ENCODE data around the gene GPR141.

Gene GPR141

GRCh38 chr7:37683246-37684120, at the start of gene GPR141:
Gene GPR141 (plus strand): TSS chr7:37683766. CDS start chr7:37740394, 56,628 bp downstream.
- in situ Hi-C loops (cut with MboI; ENCODE audit: low pct_unique_long_range_greater_than_20kb, low sequenced_read_pairs) = no loop called here
- peak; percentile 84 for DNase-seq

- DNase-seq = no peak
- in situ Hi-C loops (cut with MboI; ENCODE audit: low pct_unique_long_range_greater_than_20kb, low sequenced_read_pairs) = no loop called here
Measured at GRCh38 chr7:37635346-37635745, 48.2 kb upstream of the GPR141 start.

DNA sequence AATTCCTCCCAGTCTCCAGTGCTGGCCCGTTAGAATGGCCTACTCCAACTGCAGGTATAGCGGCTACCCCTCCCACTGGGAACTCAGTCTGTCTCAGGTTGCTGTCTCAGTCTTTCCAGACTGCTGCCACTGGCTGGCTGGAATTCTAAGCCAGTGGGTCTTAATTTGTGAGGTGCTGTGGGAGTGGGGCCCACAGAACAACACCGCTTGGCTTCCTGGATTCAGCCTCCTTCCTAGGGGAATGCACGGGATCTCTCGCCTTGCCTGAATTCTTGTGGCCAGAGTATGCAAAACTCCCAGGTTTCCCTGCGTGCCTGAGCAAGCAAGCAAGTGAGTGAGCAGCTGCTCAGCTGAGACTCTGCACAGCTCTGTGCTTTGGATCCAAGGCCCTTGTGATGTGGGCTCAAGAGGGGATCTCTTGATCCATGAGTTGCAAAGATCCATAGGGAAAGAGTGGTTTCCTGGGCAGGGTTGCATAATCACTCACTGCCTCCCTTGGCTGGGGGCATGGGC, 41.5 kb upstream of the GPR141 start:
- in situ Hi-C loops (cut with MboI; ENCODE audit: low pct_unique_long_range_greater_than_20kb, low sequenced_read_pairs) = no loop called here
- DNase-seq = no peak

DNA sequence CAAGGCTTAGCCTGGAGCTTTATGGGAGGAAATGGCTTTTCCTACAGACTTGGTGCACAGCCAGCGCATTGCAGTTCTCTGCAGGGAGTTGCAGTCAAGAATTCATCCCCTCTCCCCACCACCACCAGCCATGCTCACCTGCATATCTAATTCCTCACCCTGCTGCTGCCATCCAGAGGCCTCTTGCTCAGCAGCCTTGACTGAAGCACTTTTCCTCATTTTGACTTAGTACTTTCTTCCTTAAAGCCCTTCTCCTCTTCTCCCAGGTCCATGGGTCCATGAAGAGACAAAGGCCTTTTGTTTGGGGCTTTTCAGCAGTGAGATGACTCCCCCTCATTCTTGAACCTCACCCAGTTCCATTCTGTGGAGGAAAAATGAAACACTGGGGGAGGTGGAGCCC, 39.7 kb upstream of the GPR141 start:
- in situ Hi-C loops (cut with MboI; ENCODE audit: low pct_unique_long_range_greater_than_20kb, low sequenced_read_pairs) = no loop called here
- no peak for DNase-seq

DNA sequence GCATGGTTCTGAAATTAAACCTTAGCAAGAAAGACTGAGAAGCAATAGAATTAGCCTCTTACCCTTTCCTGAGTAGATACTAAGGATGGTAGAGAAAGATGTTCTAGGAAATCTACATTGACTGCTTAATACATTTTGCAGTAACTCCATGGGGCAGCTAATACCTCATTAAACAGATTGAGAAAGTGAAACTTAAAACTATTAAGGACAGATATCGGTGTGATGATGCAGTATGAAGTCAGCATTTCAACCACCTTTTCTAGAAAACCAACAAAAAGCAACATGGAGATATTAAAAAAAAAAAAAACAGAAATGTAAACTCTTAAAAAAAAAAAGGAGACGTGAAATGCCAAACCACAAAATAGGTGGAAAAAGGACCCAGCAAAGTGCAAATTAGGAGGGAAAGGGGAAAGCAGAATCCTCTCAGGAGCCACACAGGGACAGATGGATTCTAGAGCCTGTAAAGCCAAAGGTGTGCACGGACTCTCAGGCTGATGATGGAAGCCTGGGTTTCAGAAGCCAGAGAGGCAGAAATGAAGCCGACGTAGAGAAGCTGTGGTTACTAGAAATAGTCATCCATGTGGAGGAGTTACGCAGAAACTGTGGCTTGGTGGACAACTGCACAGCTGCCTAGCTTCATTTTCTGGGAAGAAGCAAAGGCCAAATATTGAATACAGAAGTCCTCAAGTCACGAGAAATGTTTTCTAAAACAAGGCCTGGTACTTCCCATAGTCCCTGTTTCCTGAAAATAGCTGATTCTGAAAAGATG, 38.1 kb upstream of the GPR141 start:
- in situ Hi-C loops (cut with MboI; ENCODE audit: low pct_unique_long_range_greater_than_20kb, low sequenced_read_pairs) = no loop called here
- peak; percentile 23 for DNase-seq

DNA sequence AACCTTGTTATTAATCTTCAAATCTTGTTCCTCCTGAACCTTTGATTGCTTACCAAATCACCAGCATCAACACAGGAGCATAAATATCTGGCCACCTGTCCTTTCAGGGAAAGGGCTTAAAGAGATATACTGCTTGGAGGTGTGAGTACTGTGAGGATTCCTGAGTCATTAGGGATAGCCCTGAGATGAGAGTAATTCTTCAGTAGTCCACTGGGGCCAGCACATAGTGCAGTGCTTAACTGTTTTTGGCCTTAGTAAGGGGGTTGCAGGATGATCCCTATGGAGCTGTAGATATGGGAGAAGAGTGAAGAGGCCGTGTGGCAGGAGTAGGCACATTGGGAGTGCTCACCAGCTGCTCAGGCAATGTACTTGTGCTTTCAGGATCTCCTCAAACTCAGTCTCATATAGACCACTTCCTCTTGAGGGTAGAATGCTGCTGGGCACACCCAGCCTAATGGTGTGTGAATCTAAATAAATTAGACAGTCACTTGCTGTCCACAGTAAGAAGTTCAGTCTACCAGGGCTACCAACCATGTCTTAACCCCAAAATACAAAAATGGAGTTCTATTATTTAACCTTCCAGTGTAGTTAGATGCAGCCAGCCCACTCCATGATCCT, 26.5 kb upstream of the GPR141 start:
- no peak for DNase-seq
- in situ Hi-C loops (cut with MboI; ENCODE audit: low pct_unique_long_range_greater_than_20kb, low sequenced_read_pairs) = no loop called here

DNA sequence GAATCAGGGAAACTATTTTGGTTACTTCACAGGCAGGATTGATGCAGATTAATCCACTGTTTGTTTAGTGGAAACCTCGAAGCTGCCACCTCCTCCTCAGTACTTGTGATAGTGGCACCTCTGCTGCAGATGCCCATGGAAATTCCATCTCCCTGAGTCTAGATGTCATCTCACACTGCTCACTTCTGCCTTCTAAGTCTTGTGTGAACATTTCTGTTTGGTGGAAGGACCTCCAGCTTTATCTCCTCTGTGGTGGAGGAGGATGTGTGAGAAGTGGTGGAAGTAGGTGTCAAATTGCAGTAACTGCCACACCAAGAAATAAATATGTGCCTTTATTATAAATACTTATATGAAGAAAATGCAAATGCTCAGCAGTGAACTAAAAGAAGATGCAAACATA, 25.8 kb upstream of the GPR141 start:
- in situ Hi-C loops (cut with MboI; ENCODE audit: low pct_unique_long_range_greater_than_20kb, low sequenced_read_pairs) = no loop called here
- no peak for DNase-seq

- no peak for DNase-seq
- in situ Hi-C loops (cut with MboI; ENCODE audit: low pct_unique_long_range_greater_than_20kb, low sequenced_read_pairs) = no loop called here
Measured at GRCh38 chr7:37659971-37660565, 23.5 kb upstream of the GPR141 start.

- DNase-seq = no peak
- in situ Hi-C loops (cut with MboI; ENCODE audit: low pct_unique_long_range_greater_than_20kb, low sequenced_read_pairs) = no loop called here
Measured at GRCh38 chr7:37660614-37661013, 23.0 kb upstream of the GPR141 start.

- DNase-seq = peak; percentile 81
- in situ Hi-C loops (cut with MboI; ENCODE audit: low pct_unique_long_range_greater_than_20kb, low sequenced_read_pairs) = no loop called here
Measured at GRCh38 chr7:37663693-37664092, 19.9 kb upstream of the GPR141 start.

GRCh38 chr7:37665352-37666022, 18.1 kb upstream of the GPR141 start:
- no peak for DNase-seq
- in situ Hi-C loops (cut with MboI; ENCODE audit: low pct_unique_long_range_greater_than_20kb, low sequenced_read_pairs) = no loop called here

DNA sequence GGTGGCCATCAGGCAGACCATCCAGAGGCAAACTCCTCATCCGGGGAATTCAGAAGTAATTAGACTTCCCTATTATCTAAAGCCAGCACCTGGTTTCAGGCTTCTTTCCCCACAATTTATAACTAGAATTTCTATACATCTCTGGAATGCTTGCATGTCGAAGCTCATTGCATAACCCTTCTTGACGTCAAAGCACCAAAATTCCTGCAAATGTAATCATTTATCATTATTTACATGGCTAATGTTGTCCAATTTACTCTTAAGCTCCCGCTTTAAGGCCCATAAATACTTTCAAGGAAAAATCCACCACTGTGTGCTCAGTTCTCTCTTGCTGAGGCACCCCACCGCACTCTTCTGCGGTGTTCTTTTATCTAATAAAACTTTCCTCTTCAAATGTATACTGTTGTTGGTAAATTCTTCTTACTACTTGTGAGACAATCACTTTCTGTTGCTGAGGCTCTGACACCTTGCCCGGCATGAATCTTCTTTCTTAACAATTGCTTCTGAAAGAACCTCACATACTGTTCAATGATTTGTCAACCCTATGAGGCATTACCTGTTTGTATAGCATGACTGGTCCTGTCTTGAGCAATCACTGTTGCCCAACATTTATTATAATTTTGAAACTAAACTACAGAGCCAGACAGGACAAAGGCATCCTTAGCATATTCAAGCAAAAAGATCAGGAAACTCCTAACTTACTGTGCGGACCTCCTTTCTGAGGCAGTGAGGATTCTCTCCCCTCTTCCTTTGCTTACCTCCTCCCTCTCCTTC, 17.4 kb upstream of the GPR141 start:
- in situ Hi-C loops (cut with MboI; ENCODE audit: low pct_unique_long_range_greater_than_20kb, low sequenced_read_pairs) = no loop called here
- no peak for DNase-seq

DNA sequence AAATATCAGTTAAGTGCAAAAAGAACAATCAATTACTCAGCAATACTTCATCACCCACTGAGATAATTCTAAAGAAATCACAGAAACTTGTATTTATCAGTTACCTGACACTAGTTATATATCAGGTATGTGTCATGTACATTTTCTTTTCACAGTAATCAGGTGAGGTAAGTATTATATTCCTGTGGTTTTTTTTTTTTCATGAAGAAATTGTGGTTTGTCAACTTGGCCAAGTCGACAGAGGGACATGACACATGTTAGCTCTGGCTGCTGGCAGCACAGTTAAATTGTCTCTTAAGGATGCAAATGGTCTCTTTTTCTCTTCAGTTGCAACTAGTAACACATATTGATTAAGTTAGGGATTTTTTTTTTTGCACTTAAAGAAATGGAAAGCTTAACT, 13.7 kb upstream of the GPR141 start:
- in situ Hi-C loops (cut with MboI; ENCODE audit: low pct_unique_long_range_greater_than_20kb, low sequenced_read_pairs) = no loop called here
- DNase-seq = peak; percentile 23

GRCh38 chr7:37670436-37670835, 13.1 kb upstream of the GPR141 start:
- in situ Hi-C loops (cut with MboI; ENCODE audit: low pct_unique_long_range_greater_than_20kb, low sequenced_read_pairs) = no loop called here

GRCh38 chr7:37671876-37672275, 11.7 kb upstream of the GPR141 start:
- DNase-seq = no peak
- in situ Hi-C loops (cut with MboI; ENCODE audit: low pct_unique_long_range_greater_than_20kb, low sequenced_read_pairs) = no loop called here

More at GRCh38 chr7:37670436-37670835, 13.1 kb upstream of the GPR141 start:
- no peak for DNase-seq

GRCh38 chr7:37672926-37673325, 10.6 kb upstream of the GPR141 start:
- no peak for DNase-seq
- in situ Hi-C loops (cut with MboI; ENCODE audit: low pct_unique_long_range_greater_than_20kb, low sequenced_read_pairs) = no loop called here

DNA sequence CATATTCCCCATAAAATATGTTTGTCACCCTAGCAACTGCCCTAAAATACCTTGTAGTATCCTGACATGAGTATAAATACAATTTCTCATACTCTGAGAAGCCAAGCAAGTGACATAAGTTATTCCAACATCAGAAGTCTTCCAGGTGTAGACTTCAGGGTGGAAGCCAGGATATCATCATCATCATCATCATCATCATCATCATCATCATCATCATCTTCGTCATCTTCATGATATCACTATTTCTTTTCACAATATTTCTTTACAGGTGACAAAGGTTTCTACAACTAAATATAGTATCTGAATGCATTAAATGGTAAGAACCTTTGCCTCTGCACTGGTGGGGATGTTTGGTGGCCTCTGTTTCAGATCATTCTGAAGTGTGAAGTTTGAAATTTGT, 10.0 kb upstream of the GPR141 start:
- in situ Hi-C loops (cut with MboI; ENCODE audit: low pct_unique_long_range_greater_than_20kb, low sequenced_read_pairs) = no loop called here

DNA sequence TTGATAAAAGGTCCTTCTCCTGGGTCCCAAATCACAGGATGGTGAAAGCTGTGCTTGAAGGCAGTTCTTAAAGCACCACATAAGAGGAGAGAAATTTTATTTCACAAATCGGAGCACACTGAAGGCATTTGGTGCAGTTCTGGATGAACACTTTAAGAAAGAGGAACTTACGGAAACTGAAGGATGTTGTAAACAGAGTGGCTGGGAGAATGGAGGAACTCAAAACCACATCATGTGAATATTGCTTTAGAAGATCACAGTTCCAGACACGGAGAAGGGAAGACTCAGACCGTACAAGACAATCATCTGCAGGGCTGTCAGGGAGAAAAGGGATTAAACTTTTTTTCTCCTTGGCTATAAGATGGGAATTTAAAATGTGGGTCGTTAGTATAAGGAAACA, 9.0 kb upstream of the GPR141 start:
- in situ Hi-C loops (cut with MboI; ENCODE audit: low pct_unique_long_range_greater_than_20kb, low sequenced_read_pairs) = no loop called here
- DNase-seq = peak; percentile 83

More for the DNA sequence above, 10.0 kb upstream of the GPR141 start:
- DNase-seq = no peak
